Mammary epithelial cell (primary cell): ENCODE data around the gene SELL.

Source experiments
- CTCF ChIP-seq, 2 donors: IDR thresholded peaks in 1 of 2; conservative IDR thresholded peaks in 1 of 2; 2 replicates each; pipeline ENCODE4 v1.5.1; 2011 to 2012; ENCODE audit warnings: inconsistent platforms in 2 of 2, low read length in 2 of 2, mild to moderate bottlenecking in 2 of 2, control low read depth in 1 of 2, low read depth in 1 of 2; ENCODE audit not compliant: insufficient read depth in 1 of 2; ENCODE audit errors: extremely low read depth in 1 of 2
- EZH2 ChIP-seq: IDR thresholded peaks from 2 replicates; pipeline ENCODE4 v1.6.1; 2012; ENCODE audit warnings: low read length, inconsistent platforms, borderline replicate concordance

GRCh38 chr1:169650551-169650950, 60.9 kb downstream of the SELL start:
- TF ChIP-seq CTCF (conservative IDR thresholded peaks at IDR 0.05 in 1 of 2, IDR thresholded peaks at IDR 0.05 in 1 of 2; ENCODE audit: extremely low read depth in 1 of 2, insufficient read depth in 1 of 2, low read depth in 1 of 2, low read length in 2 of 2) (no peak), EZH2 (no peak)
